Endothelial cell of umbilical vein (primary cell): ENCODE data around the gene LGMN. TPM values are rescaled to one million over a fixed set of nuclear protein-coding genes. Genes with fewer than 3 reads are reported as not detected.

ENCODE experiments used
- BruUV-seq: library from RNA; stranded (reverse); fragments of 400-500 nt; replicated peaks from 2 replicates; lab custom pipeline; 2021; lab: Mats Ljungman, UMichigan
- CTCF ChIA-PET: fragments of 300-600, 350-600 bp; sonication (Branson Sonifier 250); formaldehyde crosslinking; loops from one replicate; lab custom pipeline; 2021; ENCODE audit warnings: antibody characterized with exemption, inconsistent platforms; lab: Charles Lee
- POLR2A ChIA-PET: fragments of 300-600, 350-600 bp; sonication (Branson Sonifier 250); formaldehyde crosslinking; loops from one replicate; lab custom pipeline; 2021; ENCODE audit warnings: antibody characterized with exemption, inconsistent platforms; lab: Charles Lee
- DNase-seq: peaks from one replicate; pipeline ENCODE4 v3.0.0-alpha.2; 2011; ENCODE audit warnings: low read depth, low spot score
- FAIRE-seq: peaks from 2 replicates; lab custom pipeline; 2011; peaks lifted over from hg19 to GRCh38; lab: Jason Lieb, UNC
- H2AFZ ChIP-seq: 2 replicates; pipeline ENCODE4 v1.6.0; 2012; ENCODE audit warnings: low read depth, low read length, control low read depth, inconsistent platforms
- H3K27ac ChIP-seq: 2 replicates; pipeline ENCODE4 v1.5.1; 2011; ENCODE audit warnings: low read depth, mild to moderate bottlenecking, control low read depth, low read length, moderate library complexity; ENCODE audit not compliant: insufficient read depth
- H3K27me3 ChIP-seq, 2 experiments: 2 replicates each; pipeline versions ENCODE4 v1.6.0 to v1.6.1; 2011; ENCODE audit warnings: low read length in 2 of 2, mixed read lengths in 1 of 2; ENCODE audit not compliant: control insufficient read depth in 2 of 2, insufficient read depth in 2 of 2
- H3K36me3 ChIP-seq, 2 experiments: 2 replicates in 1 of 2; 3 replicates in 1 of 2; pipeline ENCODE4 v1.5.1; 2011; ENCODE audit warnings: low read length in 2 of 2, mild to moderate bottlenecking in 1 of 2, moderate library complexity in 1 of 2; ENCODE audit not compliant: control insufficient read depth in 2 of 2, insufficient read depth in 2 of 2; ENCODE audit errors: extremely low read depth in 1 of 2
- H3K4me1 ChIP-seq: 3 replicates; pipeline ENCODE4 v1.5.1; 2011; ENCODE audit warnings: mild to moderate bottlenecking, low read length; ENCODE audit not compliant: control insufficient read depth, insufficient read depth; ENCODE audit errors: extremely low read depth
- H3K4me2 ChIP-seq: 2 replicates; pipeline ENCODE4 v1.6.1; 2011; ENCODE audit warnings: low read length, control low read depth, mixed read lengths; ENCODE audit not compliant: insufficient read depth
- H3K4me3 ChIP-seq, 3 experiments: fragments of 200-600 bp in 1 of 3; sonication (generic), shearing (Covaris generic) in 1 of 3; replicated peaks in 1 of 3; 2 replicates each; pipeline ENCODE4 v1.5.1; 2011 to 2016; ENCODE audit warnings: control low read depth in 3 of 3, low read length in 3 of 3, mild to moderate bottlenecking in 2 of 3, inconsistent platforms in 1 of 3, low read depth in 1 of 3, moderate library complexity in 1 of 3; ENCODE audit not compliant: insufficient read depth in 1 of 3
- H3K79me2 ChIP-seq: 2 replicates; pipeline ENCODE4 v1.6.0; 2012; ENCODE audit warnings: low read length, inconsistent platforms; ENCODE audit not compliant: control insufficient read depth, insufficient read depth
- H3K9ac ChIP-seq: replicated peaks from 2 replicates; pipeline ENCODE3; 2011; ENCODE audit warnings: low read length, control low read depth; ENCODE audit not compliant: insufficient read depth; ENCODE audit errors: extremely low read depth
- H3K9me1 ChIP-seq: replicated peaks from 3 replicates; pipeline ENCODE4 v1.6.0; 2011; ENCODE audit warnings: mild to moderate bottlenecking, low read length; ENCODE audit not compliant: control insufficient read depth, insufficient read depth; ENCODE audit errors: extremely low read depth
- H3K9me3 ChIP-seq: replicated peaks from 2 replicates; pipeline ENCODE4 v1.5.1; 2012; ENCODE audit warnings: low read length, inconsistent platforms; ENCODE audit not compliant: control insufficient read depth, insufficient read depth
- H4K20me1 ChIP-seq: replicated peaks from 2 replicates; pipeline ENCODE3; 2011; ENCODE audit warnings: mild to moderate bottlenecking, low read length; ENCODE audit not compliant: control insufficient read depth, insufficient read depth; ENCODE audit errors: extremely low read depth
- EZH2 ChIP-seq: IDR thresholded peaks from 2 replicates; pipeline ENCODE4 v1.6.1; 2012; ENCODE audit warnings: borderline replicate concordance, low read depth, mild to moderate bottlenecking, moderate library complexity, low read length, inconsistent platforms; ENCODE audit not compliant: severe bottlenecking
- GATA2 ChIP-seq: IDR thresholded peaks from 2 replicates; pipeline ENCODE4 v1.7.0; 2011; ENCODE audit warnings: low read depth, mild to moderate bottlenecking, moderate library complexity, mixed read lengths, low read length; ENCODE audit not compliant: insufficient read length, insufficient read depth
- JUN ChIP-seq: IDR thresholded peaks from 2 replicates; pipeline ENCODE4 v1.6.1; 2011; ENCODE audit warnings: borderline replicate concordance, low read depth; ENCODE audit not compliant: insufficient read length, insufficient read depth
- POLR2AphosphoS5 ChIP-seq: IDR thresholded peaks from 2 replicates; pipeline ENCODE4 v1.6.1; 2012; ENCODE audit warnings: low read depth, mild to moderate bottlenecking, control low read depth, low read length, moderate library complexity; ENCODE audit not compliant: insufficient read depth
- dilution Hi-C: fragments of 300-500 bp; cut with MboI; formaldehyde crosslinking; loops from one replicate; pipeline ENCODE4 v1.15.0; 2019; ENCODE audit warnings: low sequenced_read_pairs; ENCODE audit not compliant: extremely low pct_ligation_motif_present
- intact Hi-C: fragments of 100-400 bp; cut with micrococcal nuclease; formaldehyde crosslinking; loops from one replicate; pipeline ENCODE4 v1.10.0; 2022
- polyA plus RNA-seq, 4 experiments: library from polyadenylated mRNA; depleted of rRNA in 3 of 4; stranded (reverse) in 3 of 4; unstranded in 1 of 4; fragments of >200 nt; gene quantifications; 2 replicates each; pipeline versions ENCODE4 v1.2.1 to v1.2.3, GENCODE V29; 2011 to 2012; ENCODE audit warnings: missing spikeins in 1 of 4
- total RNA-seq: library from RNA; stranded (reverse); gene quantifications from 2 replicates; pipeline ENCODE4 v1.2.3, GENCODE V29; 2021
- TF ChIP-seq, protein P1 (sequence below), 2 donors: IDR thresholded peaks; 1 replicate in 1 of 2; 2 replicates in 1 of 2; pipeline ENCODE4 v1.5.1; 2011; ENCODE audit warnings: low read length in 2 of 2, mild to moderate bottlenecking in 2 of 2, moderate library complexity in 2 of 2, control low read depth in 1 of 2, inconsistent platforms in 1 of 2, low read depth in 1 of 2; ENCODE audit not compliant: insufficient read depth in 1 of 2; ENCODE audit errors: extremely low read depth in 1 of 2

Gene LGMN
- total and polyA plus RNA-seq, 2 donors (not counting 3 experiments of a cell fraction or from before 2014, with no cell fraction given): 56.7 to 99.2 TPM

DNA sequence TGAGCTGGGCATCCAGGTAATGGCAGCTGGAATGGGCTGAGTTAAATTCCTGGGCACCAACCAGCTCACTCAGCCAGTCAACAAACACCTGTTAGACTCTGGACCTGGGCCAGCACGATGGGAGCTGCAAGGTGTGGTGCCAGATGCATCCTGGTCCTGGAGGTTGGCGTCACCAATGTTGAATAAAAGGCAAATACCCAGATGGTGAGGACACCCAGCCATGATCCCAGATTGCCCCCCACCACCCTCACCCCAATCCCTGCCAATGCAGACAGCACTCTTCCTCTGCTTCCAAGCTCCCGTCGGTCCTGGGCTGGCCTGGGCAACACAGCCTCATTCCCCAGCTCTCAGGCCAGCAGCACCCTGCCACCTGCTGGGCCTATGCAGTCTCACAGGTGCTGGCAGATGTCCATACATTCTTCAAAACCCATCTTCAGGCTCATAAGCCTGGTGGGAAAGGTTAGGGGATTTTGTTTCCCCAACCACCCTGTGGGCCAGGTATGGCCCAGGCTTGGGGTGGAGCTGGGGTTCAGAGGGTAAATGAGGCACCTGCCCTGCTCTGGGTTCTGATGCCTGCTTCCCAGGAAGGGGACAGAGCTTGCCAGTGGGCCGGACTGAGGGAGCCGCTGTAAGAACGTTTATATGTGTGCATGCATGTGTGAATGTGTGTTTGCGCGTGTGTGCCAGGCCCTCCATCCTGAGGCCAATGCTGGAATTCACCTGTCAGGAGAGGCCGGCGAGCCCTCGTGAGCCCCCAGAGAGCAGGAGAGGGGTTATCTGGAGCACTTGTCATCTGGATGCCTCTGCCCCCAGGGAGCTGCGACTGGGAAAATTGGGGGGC, 58.0 kb downstream of the LGMN start:
- Histone ChIP-seq H3K79me2 (no peaks in the 10 kb centered on the region), H4K20me1 (no peaks in the 10 kb centered on the region), H3K4me3 (no peak overlapping the region), H3K36me3 (no peaks in the 10 kb centered on the region), H3K4me2 (no peak overlapping the region), H2AFZ (no peak overlapping the region), H3K9me3 (no peaks in the 10 kb centered on the region), H3K9ac (no peak overlapping the region), H3K27me3 (peaks cover under 1 to 3% of the 10 kb centered on the region in 2 experiments), H3K9me1 (no peaks in the 10 kb centered on the region), H3K27ac (no peak overlapping the region), H3K4me1 (peaks cover 3% of the 10 kb centered on the region)
- POLR2A ChIA-PET: interaction anchor here (1.0 kb wide), 1 partner anchor 58 kb away, joined by 3 read pairs; the partner anchor contains the start of gene LGMN
- DNase-seq (peak; percentile 59), FAIRE-seq (no peak)
- TF ChIP-seq POLR2AphosphoS5: no peak
- TF ChIP-seq, protein P1, sequence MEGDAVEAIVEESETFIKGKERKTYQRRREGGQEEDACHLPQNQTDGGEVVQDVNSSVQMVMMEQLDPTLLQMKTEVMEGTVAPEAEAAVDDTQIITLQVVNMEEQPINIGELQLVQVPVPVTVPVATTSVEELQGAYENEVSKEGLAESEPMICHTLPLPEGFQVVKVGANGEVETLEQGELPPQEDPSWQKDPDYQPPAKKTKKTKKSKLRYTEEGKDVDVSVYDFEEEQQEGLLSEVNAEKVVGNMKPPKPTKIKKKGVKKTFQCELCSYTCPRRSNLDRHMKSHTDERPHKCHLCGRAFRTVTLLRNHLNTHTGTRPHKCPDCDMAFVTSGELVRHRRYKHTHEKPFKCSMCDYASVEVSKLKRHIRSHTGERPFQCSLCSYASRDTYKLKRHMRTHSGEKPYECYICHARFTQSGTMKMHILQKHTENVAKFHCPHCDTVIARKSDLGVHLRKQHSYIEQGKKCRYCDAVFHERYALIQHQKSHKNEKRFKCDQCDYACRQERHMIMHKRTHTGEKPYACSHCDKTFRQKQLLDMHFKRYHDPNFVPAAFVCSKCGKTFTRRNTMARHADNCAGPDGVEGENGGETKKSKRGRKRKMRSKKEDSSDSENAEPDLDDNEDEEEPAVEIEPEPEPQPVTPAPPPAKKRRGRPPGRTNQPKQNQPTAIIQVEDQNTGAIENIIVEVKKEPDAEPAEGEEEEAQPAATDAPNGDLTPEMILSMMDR (IDR thresholded peaks at IDR 0.05; ENCODE audit: extremely low read depth in 1 of 2, insufficient read depth in 1 of 2, low read depth in 1 of 2, low read length in 2 of 2): peak; percentile 54 to 74
- TF ChIP-seq EZH2: no peak
- TF ChIP-seq GATA2: no peak
- TF ChIP-seq JUN: no peak
- intact Hi-C loops: no loop called here
- no TSS peak for BruUV-seq
- dilution Hi-C loops: loop anchor here (25.0 kb wide), 1 partner anchor 328 kb away; no protein-coding TSS in a partner anchor
- CTCF ChIA-PET: interaction anchor here (0.7 to 7.3 kb wide), 14 partner anchors 9 to 585 kb away, joined by 3 to 118 read pairs (median 4); partner anchors contain the start of genes ATXN3, CPSF2, LGMN and NDUFB1
